Gastroesophageal sphincter (tissue), 4 donors: ENCODE results near the gene ISG15. TPM values are rescaled to one million over a fixed set of nuclear protein-coding genes. Genes with fewer than 3 reads are reported as not detected.

Experiments used
- ATAC-seq: fragments of 150-250 bp; one replicate; pipeline ENCODE4 v1.9.1; 2016; ENCODE audit warnings: mild to moderate bottlenecking, moderate library complexity
- H3K27ac ChIP-seq, 4 donors: fragments of 200-600 bp; sonication (generic) in 3 of 4; 1 replicate in 3 of 4; 2 replicates in 1 of 4; pipeline ENCODE4 v1.5.1; 2016 to 2019
- H3K27me3 ChIP-seq: fragments of 200-600 bp; sonication (generic); one replicate; pipeline ENCODE4 v1.5.1; 2019
- H3K36me3 ChIP-seq, 2 donors: fragments of 200-600 bp; sonication (generic); one replicate each; pipeline ENCODE4 v1.5.1; 2019; ENCODE audit warnings: control low read depth in 1 of 2
- H3K4me1 ChIP-seq, 3 donors: fragments of 200-600 bp; sonication (generic); 1 replicate in 2 of 3; 2 replicates in 1 of 3; pipeline ENCODE4 v1.5.1; 2016 to 2019; ENCODE audit warnings: control low read depth in 2 of 3
- H3K4me3 ChIP-seq, 2 donors: fragments of 200-600 bp; sonication (generic); one replicate each; pipeline ENCODE4 v1.5.1; 2019; ENCODE audit warnings: mild to moderate bottlenecking in 1 of 2, moderate library complexity in 1 of 2
- H3K9me3 ChIP-seq, 3 donors: fragments of 200-600 bp; sonication (generic); one replicate each; pipeline ENCODE4 v1.5.1; 2017 to 2019; ENCODE audit warnings: control low read depth in 2 of 3
- EP300 ChIP-seq: sonication (generic); formaldehyde crosslinking; IDR thresholded peaks from one replicate; pipeline ENCODE4 v1.6.1; 2017; ENCODE audit warnings: antibody characterized with exemption, mild to moderate bottlenecking
- POLR2A ChIP-seq, 2 donors: fragments of 450-650 bp; IDR thresholded peaks; one replicate each; pipeline ENCODE4 v1.6.1; 2017; ENCODE audit warnings: antibody characterized with exemption in 2 of 2, mild to moderate bottlenecking in 2 of 2, moderate library complexity in 1 of 2
- POLR2AphosphoS5 ChIP-seq: sonication (generic); formaldehyde crosslinking; IDR thresholded peaks from one replicate; pipeline ENCODE4 v1.6.1; 2017; ENCODE audit warnings: antibody characterized with exemption
- WGBS, 2 donors: methylation state at CpG; one replicate each; pipeline ENCODE4 v1.1.5; 2018; ENCODE audit warnings: low coverage in 1 of 2; 5-methylcytosine and 5-hydroxymethylcytosine counted together
- total RNA-seq, 4 donors: library from RNA; depleted of rRNA; stranded (reverse); fragments of >200 nt; gene quantifications; one replicate each; pipeline ENCODE4 v1.1.0, GENCODE V29; 2016
- TF ChIP-seq, protein P1 (sequence below), 4 experiments: fragments of 200-600 bp in 2 of 4; fragments of 450-650 bp in 2 of 4; sonication (generic) in 1 of 4; IDR thresholded peaks; one replicate each; pipeline ENCODE4 v1.5.1; 2017 to 2019; ENCODE audit warnings: antibody characterized with exemption in 4 of 4, mild to moderate bottlenecking in 2 of 4, moderate library complexity in 2 of 4

ISG15 gene
- total RNA-seq, 4 donors from 2014 or later: 26.9 to 56.2 (median 45.9) TPM

DNA sequence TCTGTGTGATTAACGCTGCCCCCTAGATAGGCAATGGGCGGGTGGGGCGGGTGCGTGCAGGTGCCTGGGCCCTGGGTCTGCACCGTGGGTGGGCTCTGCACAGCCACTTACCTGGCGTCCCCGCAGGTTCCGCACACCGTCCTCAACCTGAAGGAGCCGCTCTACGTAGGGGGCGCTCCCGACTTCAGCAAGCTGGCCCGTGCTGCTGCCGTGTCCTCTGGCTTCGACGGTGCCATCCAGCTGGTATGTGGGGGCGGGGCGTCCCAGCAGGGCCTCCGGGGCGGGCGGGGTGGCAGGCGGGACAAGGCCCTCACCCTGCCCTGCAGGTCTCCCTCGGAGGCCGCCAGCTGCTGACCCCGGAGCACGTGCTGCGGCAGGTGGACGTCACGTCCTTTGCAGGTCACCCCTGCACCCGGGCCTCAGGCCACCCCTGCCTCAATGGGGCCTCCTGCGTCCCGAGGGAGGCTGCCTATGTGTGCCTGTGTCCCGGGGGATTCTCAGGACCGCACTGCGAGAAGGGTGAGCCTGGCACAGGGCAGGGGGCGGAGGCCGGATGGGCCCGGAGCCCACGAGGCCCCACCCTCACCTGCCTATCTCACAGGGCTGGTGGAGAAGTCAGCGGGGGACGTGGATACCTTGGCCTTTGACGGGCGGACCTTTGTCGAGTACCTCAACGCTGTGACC, 38.0 kb downstream of the ISG15 start:
- H3K36me3 ChIP-seq: peaks cover 0 to 91% of the 10 kb centered on the region in 2 donors
- ATAC-seq: no peak
- H3K27me3 ChIP-seq: peaks cover 5% of the 10 kb centered on the region
- WGBS, 2 donors: 91% methylated on average over 6 of the region's 46 CpGs; no CpG with 5 or more reads in 1 of the 2 donors
- no peaks in the 10 kb centered on the region for H3K4me1 ChIP-seq
- no peak overlapping the region for H3K4me3 ChIP-seq
- no peaks in the 10 kb centered on the region for H3K9me3 ChIP-seq
- TF ChIP-seq POLR2A (IDR thresholded peaks at IDR 0.05) (no peak), POLR2AphosphoS5 (no peak), EP300 (no peak)
- TF ChIP-seq, protein P1, sequence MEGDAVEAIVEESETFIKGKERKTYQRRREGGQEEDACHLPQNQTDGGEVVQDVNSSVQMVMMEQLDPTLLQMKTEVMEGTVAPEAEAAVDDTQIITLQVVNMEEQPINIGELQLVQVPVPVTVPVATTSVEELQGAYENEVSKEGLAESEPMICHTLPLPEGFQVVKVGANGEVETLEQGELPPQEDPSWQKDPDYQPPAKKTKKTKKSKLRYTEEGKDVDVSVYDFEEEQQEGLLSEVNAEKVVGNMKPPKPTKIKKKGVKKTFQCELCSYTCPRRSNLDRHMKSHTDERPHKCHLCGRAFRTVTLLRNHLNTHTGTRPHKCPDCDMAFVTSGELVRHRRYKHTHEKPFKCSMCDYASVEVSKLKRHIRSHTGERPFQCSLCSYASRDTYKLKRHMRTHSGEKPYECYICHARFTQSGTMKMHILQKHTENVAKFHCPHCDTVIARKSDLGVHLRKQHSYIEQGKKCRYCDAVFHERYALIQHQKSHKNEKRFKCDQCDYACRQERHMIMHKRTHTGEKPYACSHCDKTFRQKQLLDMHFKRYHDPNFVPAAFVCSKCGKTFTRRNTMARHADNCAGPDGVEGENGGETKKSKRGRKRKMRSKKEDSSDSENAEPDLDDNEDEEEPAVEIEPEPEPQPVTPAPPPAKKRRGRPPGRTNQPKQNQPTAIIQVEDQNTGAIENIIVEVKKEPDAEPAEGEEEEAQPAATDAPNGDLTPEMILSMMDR (IDR thresholded peaks at IDR 0.05): no peak
- H3K27ac ChIP-seq: no peak overlapping the region

GRCh38 chr1:1052003-1052840, 38.9 kb downstream of the ISG15 start:
- no peak for ATAC-seq
- TF ChIP-seq EP300: no peak
- TF ChIP-seq, protein P1 (IDR thresholded peaks at IDR 0.05): no peak
- TF ChIP-seq POLR2A (IDR thresholded peaks at IDR 0.05): no peak
- TF ChIP-seq POLR2AphosphoS5: no peak

DNA sequence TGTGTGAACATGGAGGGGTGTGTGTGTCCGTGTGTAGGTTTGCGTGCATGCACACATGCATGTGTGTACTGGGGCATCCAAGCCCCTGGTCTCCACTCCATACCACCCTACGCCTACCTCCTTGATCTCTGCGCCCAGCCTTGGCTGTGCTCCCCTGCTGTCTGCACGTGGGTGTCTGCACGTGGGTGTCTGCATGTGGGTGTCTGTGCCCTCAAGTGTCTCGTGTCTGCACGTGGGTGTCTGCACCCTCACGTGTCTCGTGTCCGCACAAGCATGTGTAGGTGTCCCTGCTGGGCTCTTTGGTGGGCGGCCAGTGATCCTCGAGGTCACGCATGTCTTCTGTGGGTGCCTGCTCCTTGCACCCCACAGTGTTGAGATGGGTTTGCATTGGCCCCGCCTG, 39.7 kb downstream of the ISG15 start:
- H3K4me3 ChIP-seq: no peak overlapping the region
- TF ChIP-seq POLR2A (IDR thresholded peaks at IDR 0.05) (no peak), EP300 (no peak), POLR2AphosphoS5 (no peak)
- TF ChIP-seq, protein P1 (IDR thresholded peaks at IDR 0.05): no peak
- H3K36me3 ChIP-seq: peaks cover 0 to 73% of the 10 kb centered on the region in 2 donors
- peaks cover 0 to under 1% (median 0%) of the 10 kb centered on the region in 3 donors for H3K4me1 ChIP-seq
- no peak for ATAC-seq
- no peaks in the 10 kb centered on the region for H3K9me3 ChIP-seq
- peaks cover 22% of the 10 kb centered on the region for H3K27me3 ChIP-seq
- H3K27ac ChIP-seq: no peak overlapping the region
- 90% methylated on average over 2 of the region's 15 CpGs; no CpG with 5 or more reads in 1 of the 2 donors for WGBS, 2 donors

More at GRCh38 chr1:1052003-1052840, 38.9 kb downstream of the ISG15 start:
- peaks cover 14% of the 10 kb centered on the region for H3K27me3 ChIP-seq
- WGBS, 2 donors: 88 to 90% methylated on average over 2 to 17 of the region's 29 CpGs
- no peak overlapping the region for H3K4me3 ChIP-seq
- H3K9me3 ChIP-seq: no peaks in the 10 kb centered on the region
- peaks cover 0 to 81% of the 10 kb centered on the region in 2 donors for H3K36me3 ChIP-seq
- no peaks in the 10 kb centered on the region for H3K4me1 ChIP-seq
- H3K27ac ChIP-seq: no peak overlapping the region

DNA sequence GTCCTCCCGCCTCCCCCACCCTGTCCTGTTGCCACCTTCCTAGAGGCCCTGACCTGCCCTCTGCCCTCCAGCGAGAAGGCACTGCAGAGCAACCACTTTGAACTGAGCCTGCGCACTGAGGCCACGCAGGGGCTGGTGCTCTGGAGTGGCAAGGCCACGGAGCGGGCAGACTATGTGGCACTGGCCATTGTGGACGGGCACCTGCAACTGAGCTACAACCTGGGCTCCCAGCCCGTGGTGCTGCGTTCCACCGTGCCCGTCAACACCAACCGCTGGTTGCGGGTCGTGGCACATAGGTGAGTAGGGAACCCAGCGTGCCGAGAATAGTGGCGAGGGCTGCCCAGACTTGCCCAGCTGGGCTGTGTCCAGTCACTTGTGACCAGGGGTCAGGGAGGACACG, 40.4 kb downstream of the ISG15 start:
- Histone ChIP-seq H3K9me3 (no peaks in the 10 kb centered on the region), H3K27me3 (peaks cover 29% of the 10 kb centered on the region), H3K36me3 (peaks cover 0 to 67% of the 10 kb centered on the region in 2 donors), H3K4me3 (no peak overlapping the region), H3K27ac (no peak overlapping the region), H3K4me1 (peaks cover 0 to 7% (median 0%) of the 10 kb centered on the region in 3 donors)
- TF ChIP-seq EP300: no peak
- TF ChIP-seq POLR2A (IDR thresholded peaks at IDR 0.05): no peak
- TF ChIP-seq POLR2AphosphoS5: no peak
- TF ChIP-seq, protein P1 (IDR thresholded peaks at IDR 0.05): no peak
- no peak for ATAC-seq
- 91 to 97% methylated on average over 4 to 5 of the region's 18 CpGs for WGBS, 2 donors
